Progenitor cell of endocrine pancreas (in vitro differentiated cells): ENCODE data around the gene TMEM72. TPM values are rescaled to one million over a fixed set of nuclear protein-coding genes. Genes with fewer than 3 reads are reported as not detected.

Source experiments
- DNase-seq: peaks from one replicate; pipeline ENCODE4 v3.0.0; 2021; ENCODE audit warnings: low spot score; ENCODE audit not compliant: unreplicated experiment
- H3K27ac Mint-ChIP-seq: 2 replicates; pipeline ENCODE4 v1.8.0; 2021; ENCODE audit warnings: mild to moderate bottlenecking, moderate library complexity, mixed read lengths
- H3K27me3 Mint-ChIP-seq: 2 replicates; pipeline ENCODE4 v1.8.0; 2021; ENCODE audit warnings: mixed read lengths
- H3K36me3 Mint-ChIP-seq: 2 replicates; pipeline ENCODE4 v1.8.0; 2022; ENCODE audit warnings: mixed read lengths; ENCODE audit not compliant: insufficient read depth
- H3K4me1 Mint-ChIP-seq: 2 replicates; pipeline ENCODE4 v1.8.0; 2021; ENCODE audit warnings: low read depth, mixed read lengths
- H3K4me3 Mint-ChIP-seq: 2 replicates; pipeline ENCODE4 v1.8.0; 2021; ENCODE audit warnings: low read depth, mild to moderate bottlenecking, moderate library complexity, mixed read lengths
- H3K9me3 Mint-ChIP-seq: 2 replicates; pipeline ENCODE4 v1.8.0; 2021; ENCODE audit warnings: low read depth, mixed read lengths
- CTCF ChIP-seq: fragments of 200-600 bp; sonication (generic); IDR thresholded peaks from one replicate; pipeline ENCODE4 v1.5.0; 2021; ENCODE audit warnings: antibody characterized with exemption, mild to moderate bottlenecking; ENCODE audit not compliant: unreplicated experiment
- total RNA-seq: library from RNA; stranded (reverse); gene quantifications from 2 replicates; pipeline ENCODE4 v1.2.1, GENCODE V29; 2021

The TMEM72 gene
- total RNA-seq, 1 donor from 2014 or later = 0.93 TPM

DNA sequence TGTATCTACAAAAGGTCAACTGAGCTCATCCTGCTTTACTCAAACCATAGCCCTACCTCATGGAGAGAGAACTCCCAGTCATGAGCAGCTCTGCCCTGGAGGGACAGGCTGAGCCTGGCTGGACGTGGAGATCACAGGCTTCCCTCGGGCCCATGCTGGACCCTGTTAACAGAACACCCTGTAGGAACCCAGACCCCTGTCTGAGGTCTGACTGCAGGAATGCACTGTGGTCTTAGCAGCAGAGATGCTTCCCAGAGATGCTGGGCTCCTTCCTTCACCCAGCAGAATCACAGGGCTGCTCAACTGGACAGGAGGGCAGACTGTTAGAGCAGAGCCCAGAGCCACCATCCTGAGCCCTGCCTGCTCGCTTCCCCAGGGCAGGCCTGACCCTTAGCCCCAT, 814 bp downstream of the TMEM72 start:
- H3K27ac Mint-ChIP-seq = no peak overlapping the region
- H3K9me3 Mint-ChIP-seq = peaks cover under 1% of the 10 kb centered on the region
- H3K36me3 Mint-ChIP-seq = no peaks in the 10 kb centered on the region
- TF ChIP-seq CTCF = no peak
- peaks cover under 1% of the 10 kb centered on the region for H3K27me3 Mint-ChIP-seq
- DNase-seq = no peak
- no peak overlapping the region for H3K4me3 Mint-ChIP-seq
- H3K4me1 Mint-ChIP-seq = peaks cover 45% of the 10 kb centered on the region

- peak overlapping the region; percentile 1 for H3K27ac Mint-ChIP-seq
- peaks cover 11% of the 10 kb centered on the region for H3K9me3 Mint-ChIP-seq
- peaks cover 7% of the 10 kb centered on the region for H3K36me3 Mint-ChIP-seq
- no peak for DNase-seq
- H3K4me1 Mint-ChIP-seq = peaks cover 39% of the 10 kb centered on the region
- H3K4me3 Mint-ChIP-seq = no peak overlapping the region
- peaks cover 3% of the 10 kb centered on the region for H3K27me3 Mint-ChIP-seq
- TF ChIP-seq CTCF = no peak
Observed at GRCh38 chr10:44913350-44914081, 2.4 kb downstream of the TMEM72 start.

DNA sequence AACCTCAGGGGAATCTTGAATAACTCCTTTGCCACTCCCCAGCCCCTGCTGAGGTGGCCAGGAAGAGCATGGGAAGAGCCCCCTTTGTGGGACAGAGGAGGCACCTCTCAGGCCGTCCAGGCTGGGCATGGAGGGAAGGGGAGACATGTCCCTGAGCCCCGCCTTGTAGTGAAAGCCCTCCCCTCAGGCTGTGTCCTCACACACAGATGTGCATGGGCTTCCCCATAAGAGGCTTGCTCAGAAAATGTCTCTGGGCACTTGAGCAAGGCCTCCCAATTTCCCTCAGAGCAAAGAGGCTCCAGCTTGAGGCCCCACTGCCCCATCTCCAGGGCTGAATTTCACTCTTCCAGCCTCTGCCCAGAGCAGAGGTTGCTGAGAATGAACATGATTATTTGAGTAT, 3.8 kb downstream of the TMEM72 start:
- no peak for TF ChIP-seq CTCF
- Mint-ChIP-seq H3K4me3 (no peak overlapping the region), H3K27ac (no peak overlapping the region)

DNA sequence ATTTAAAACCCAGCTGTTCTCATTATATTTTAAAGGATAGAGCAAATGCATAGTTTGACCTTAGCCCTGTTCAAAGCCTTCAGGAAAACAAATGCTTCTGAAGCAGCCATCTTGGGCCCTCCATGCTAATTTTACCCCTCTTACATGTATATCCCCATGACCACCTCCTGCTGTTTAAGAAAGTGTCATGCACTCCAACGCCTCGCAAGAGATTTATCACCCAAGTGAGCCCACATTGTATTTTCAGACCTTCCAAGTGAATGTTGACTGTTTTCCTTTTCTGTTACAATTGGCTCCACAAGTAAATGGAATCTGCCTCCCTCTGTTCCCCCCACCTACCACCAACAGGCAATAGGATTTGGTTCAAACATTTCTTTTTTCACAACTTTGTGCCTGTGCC, 5.3 kb downstream of the TMEM72 start:
- H3K27ac Mint-ChIP-seq = no peak overlapping the region
- H3K27me3 Mint-ChIP-seq = peaks cover 6% of the 10 kb centered on the region
- TF ChIP-seq CTCF = no peak
- no peak overlapping the region for H3K4me3 Mint-ChIP-seq
- H3K9me3 Mint-ChIP-seq = peaks cover 11% of the 10 kb centered on the region
- no peak for DNase-seq
- H3K36me3 Mint-ChIP-seq = peaks cover 7% of the 10 kb centered on the region
- peaks cover 15% of the 10 kb centered on the region for H3K4me1 Mint-ChIP-seq

More for the DNA sequence above, 3.8 kb downstream of the TMEM72 start:
- peaks cover 30% of the 10 kb centered on the region for H3K4me1 Mint-ChIP-seq
- peaks cover 7% of the 10 kb centered on the region for H3K36me3 Mint-ChIP-seq
- no peak for DNase-seq
- peaks cover 3% of the 10 kb centered on the region for H3K27me3 Mint-ChIP-seq
- H3K9me3 Mint-ChIP-seq = peaks cover 11% of the 10 kb centered on the region

DNA sequence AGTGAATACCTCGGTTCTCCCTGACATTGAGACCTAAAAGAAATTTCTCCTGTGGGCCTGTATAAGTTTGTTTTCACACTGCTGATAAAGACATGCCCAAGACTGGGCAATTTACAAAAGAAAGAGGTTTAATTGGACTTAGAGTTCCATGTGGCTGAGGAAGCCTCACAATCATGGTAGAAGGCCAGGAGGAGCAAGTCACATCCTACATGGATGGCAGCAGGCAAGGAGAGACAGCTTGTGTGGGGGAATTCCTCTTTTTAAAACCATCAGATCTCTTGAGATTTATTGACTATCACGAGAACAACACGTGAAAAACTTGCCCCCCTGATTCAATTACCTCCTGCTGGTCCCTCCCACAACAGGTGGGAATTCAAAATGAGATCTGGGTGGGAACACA, 6.7 kb downstream of the TMEM72 start:
- H3K4me1 Mint-ChIP-seq = peaks cover 7% of the 10 kb centered on the region
- H3K27me3 Mint-ChIP-seq = peaks cover 6% of the 10 kb centered on the region
- H3K9me3 Mint-ChIP-seq = peaks cover 11% of the 10 kb centered on the region
- H3K4me3 Mint-ChIP-seq = no peak overlapping the region
- no peak for DNase-seq
- no peak for TF ChIP-seq CTCF
- peaks cover 7% of the 10 kb centered on the region for H3K36me3 Mint-ChIP-seq
- H3K27ac Mint-ChIP-seq = no peak overlapping the region
